GM13976 (cell line): ENCODE measurements around the gene VAC14.
A peak's percentile ranks its signal among the peaks of the same experiment; 100 is the strongest.
"Not testable (repeated sequence)": the region's sequence is repeated elsewhere in the genome, so short reads cannot be mapped to it uniquely, and the experiment has no call there.

ENCODE experiments used
- DNase-seq: peaks from one replicate; pipeline ENCODE4 v3.0.0; 2012; ENCODE audit warnings: low spot score
- CTCF ChIP-seq: IDR thresholded peaks from 2 replicates; pipeline ENCODE4 v1.5.1; 2012; ENCODE audit warnings: borderline replicate concordance, mild to moderate bottlenecking; ENCODE audit not compliant: insufficient read depth; ENCODE audit errors: extremely low read depth, missing control alignments, control extremely low read depth
- in situ Hi-C: fragments of 300-500 bp; cut with MboI; formaldehyde crosslinking; loops from one replicate; pipeline ENCODE4 v1.12.0; 2022; ENCODE audit warnings: low sequenced_read_pairs, mixed read lengths, inconsistent platforms; ENCODE audit not compliant: unreplicated experiment

The VAC14 gene

DNA sequence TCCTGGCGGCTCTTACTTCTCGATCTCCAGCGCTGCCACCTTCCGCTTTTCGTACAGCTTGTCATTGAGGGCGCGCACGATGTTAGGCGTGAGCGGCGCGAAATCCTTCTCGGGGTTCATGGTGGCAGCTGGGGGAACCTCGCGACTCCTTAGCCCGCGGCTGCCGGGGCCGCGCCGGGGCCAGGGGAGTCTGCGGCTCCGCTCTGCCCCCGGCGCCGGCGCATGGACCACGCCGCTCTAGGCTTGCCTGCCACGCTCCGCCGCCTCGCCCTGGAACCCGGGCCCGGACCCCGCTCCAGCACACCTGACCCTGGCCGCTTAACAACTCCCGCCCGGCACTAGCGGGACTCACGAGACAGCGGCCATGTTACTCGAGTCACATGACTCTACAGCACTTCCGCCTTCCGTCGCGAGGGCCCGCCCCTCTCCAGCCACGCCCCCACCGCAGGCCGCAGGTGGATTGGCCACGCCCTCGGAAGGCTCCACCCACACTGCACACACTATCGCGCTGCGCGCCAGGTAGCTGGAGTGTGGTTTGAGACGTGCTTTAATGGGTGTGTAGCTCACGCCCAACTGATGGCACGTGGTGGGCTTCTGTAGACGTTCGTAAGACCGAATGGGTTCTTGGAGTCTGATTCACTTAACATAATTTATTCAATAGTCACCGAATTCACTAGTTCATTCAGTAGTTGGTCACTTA lies at the start of gene VAC14:
Gene VAC14, minus strand, starts transcription at position 378 of the 700 bp plus-strand sequence. Its CDS starts 258 bp downstream, at position 120.
- no peak for TF ChIP-seq CTCF
- DNase-seq: peak; percentile 98
- in situ Hi-C loops: no loop called here

GRCh38 chr16:70823498-70824118 lies 22.6 kb upstream of the VAC14 start:
- in situ Hi-C loops, DNase-seq: not testable (repeated sequence)

GRCh38 chr16:70822734-70823133 lies 21.8 kb upstream of the VAC14 start:
- DNase-seq: not testable (repeated sequence)

GRCh38 chr16:70818088-70818487 lies 17.1 kb upstream of the VAC14 start:
- in situ Hi-C loops, DNase-seq: not testable (repeated sequence)

More at GRCh38 chr16:70822734-70823133, 21.8 kb upstream of the VAC14 start:
- in situ Hi-C loops: not testable (repeated sequence)

GRCh38 chr16:70809392-70810060 lies 8.6 kb upstream of the VAC14 start:
- peak; percentile 47 for DNase-seq
- no peak for TF ChIP-seq CTCF
- in situ Hi-C loops: no loop called here

DNA sequence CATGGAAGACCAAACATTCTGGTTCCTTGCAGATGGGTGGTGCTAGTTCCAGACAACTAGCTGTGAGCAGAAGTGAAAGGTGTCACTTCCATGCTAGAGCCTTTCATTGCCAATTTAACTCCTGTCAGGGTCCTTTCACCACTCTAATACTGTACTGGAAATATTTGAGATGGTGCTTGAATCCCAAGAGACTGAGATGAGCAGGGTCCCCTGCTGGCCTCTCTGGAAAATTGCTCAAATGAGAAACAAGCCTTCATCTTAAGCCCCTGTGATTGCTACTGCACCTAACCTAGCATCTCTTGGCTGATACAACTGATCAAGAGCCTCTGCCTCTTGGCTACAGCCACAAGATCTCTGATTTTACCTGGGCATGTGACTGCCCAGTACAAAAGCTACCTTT lies 7.4 kb upstream of the VAC14 start:
- no peak for DNase-seq
- in situ Hi-C loops: no loop called here
- no peak for TF ChIP-seq CTCF

DNA sequence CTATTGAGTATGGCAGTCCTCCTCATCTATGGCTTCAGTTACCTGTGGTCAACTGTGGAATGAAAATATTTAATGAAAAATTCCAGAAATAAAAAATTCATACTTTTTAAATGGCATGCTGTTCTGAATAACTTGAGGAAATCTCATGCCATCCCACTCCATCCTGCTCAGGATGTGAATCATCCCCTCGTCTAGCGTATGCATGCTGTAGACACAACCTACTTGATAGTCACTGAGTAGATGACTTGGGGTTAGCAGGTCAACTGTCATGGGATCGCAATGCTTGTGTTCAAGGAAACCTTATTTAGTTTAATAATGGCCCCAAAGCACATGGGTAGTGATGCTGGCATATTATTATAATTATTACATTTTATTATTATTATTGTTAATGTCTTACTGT lies 4.8 kb upstream of the VAC14 start:
- DNase-seq: no peak
- in situ Hi-C loops: no loop called here
- no peak for TF ChIP-seq CTCF

DNA sequence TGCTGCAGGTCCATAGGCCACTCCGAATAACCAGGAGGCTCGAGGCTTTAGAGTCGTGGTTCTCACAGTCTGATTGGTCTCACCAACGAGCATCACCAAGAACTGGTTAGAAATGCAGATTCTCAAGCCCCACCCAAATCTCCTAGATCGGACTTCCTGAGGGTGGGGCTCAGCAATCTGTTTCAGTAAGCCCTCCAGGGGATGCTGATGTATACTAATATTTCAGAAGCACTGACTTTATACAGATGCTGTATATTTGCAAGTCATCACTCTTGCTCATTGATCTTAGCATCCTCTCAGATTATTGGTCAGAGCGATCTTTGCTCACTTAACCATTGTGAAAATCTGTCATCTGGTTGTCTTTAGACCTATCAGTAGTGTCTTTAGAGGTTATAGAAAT lies 4.4 kb upstream of the VAC14 start:
- no peak for DNase-seq
- no peak for TF ChIP-seq CTCF
- in situ Hi-C loops: no loop called here
